WTC11 (cell line): ENCODE measurements around the gene COL5A1. TPM values are rescaled to one million over a fixed set of nuclear protein-coding genes. Genes with fewer than 3 reads are reported as not detected.

ENCODE experiments used
- ATAC-seq: fragments of 200-7000 bp; cut with Tn5 transposase; 2 replicates; pipeline ENCODE4 v1.10.0; 2021; ENCODE audit warnings: mild to moderate bottlenecking, moderate library complexity
- CTCF ChIA-PET: fragments of 300-600 bp; sonication (Branson Sonifier 250); formaldehyde crosslinking; loops from one replicate; lab custom pipeline; 2021; ENCODE audit warnings: antibody characterized with exemption; lab: Charles Lee
- POLR2A ChIA-PET: fragments of 350-600 bp; sonication (Branson Sonifier 250); formaldehyde crosslinking; loops from one replicate; lab custom pipeline; 2021; ENCODE audit warnings: antibody characterized with exemption; lab: Charles Lee
- DNase-seq: peaks from one replicate; pipeline ENCODE4 v3.0.0; 2021; ENCODE audit warnings: low spot score
- H3K27ac Mint-ChIP-seq: 2 replicates; pipeline ENCODE4 v1.8.0; 2021; ENCODE audit warnings: mixed read lengths
- H3K27me3 Mint-ChIP-seq: 2 replicates; pipeline ENCODE4 v1.8.0; 2021; ENCODE audit warnings: low read depth, mild to moderate bottlenecking, moderate library complexity, mixed read lengths
- H3K36me3 Mint-ChIP-seq: 2 replicates; pipeline ENCODE4 v1.8.0; 2021; ENCODE audit warnings: mixed read lengths
- H3K4me1 Mint-ChIP-seq: 2 replicates; pipeline ENCODE4 v1.8.0; 2022; ENCODE audit warnings: mixed read lengths
- H3K4me3 Mint-ChIP-seq: 2 replicates; pipeline ENCODE4 v1.8.0; 2021; ENCODE audit warnings: mild to moderate bottlenecking, moderate library complexity, mixed read lengths
- H3K9me3 Mint-ChIP-seq: 2 replicates; pipeline ENCODE4 v1.8.0; 2021; ENCODE audit warnings: mixed read lengths
- AR ChIP-seq: fragments of 250-450 bp; sonication (Bioruptor Pico); IDR thresholded peaks from 2 replicates; pipeline ENCODE4 v1.9.0; 2021; ENCODE audit warnings: mild to moderate bottlenecking
- JAZF1 ChIP-seq: fragments of 250-450 bp; sonication (Bioruptor Pico); IDR thresholded peaks from 2 replicates; pipeline ENCODE4 v1.9.0; 2021; ENCODE audit warnings: moderate library complexity, mild to moderate bottlenecking, inconsistent platforms
- JUN ChIP-seq: sonication (generic); formaldehyde crosslinking; IDR thresholded peaks from 2 replicates; pipeline ENCODE4 v1.8.0; 2023; ENCODE audit warnings: mild to moderate bottlenecking, missing genetic modification reagents
- MAX ChIP-seq: sonication (generic); formaldehyde crosslinking; IDR thresholded peaks from 2 replicates; pipeline ENCODE4 v1.8.0; 2022; ENCODE audit warnings: mild to moderate bottlenecking, missing genetic modification reagents
- MXD4 ChIP-seq: fragments of 250-450 bp; sonication (Bioruptor Pico); IDR thresholded peaks from 2 replicates; pipeline ENCODE4 v1.8.0; 2021; ENCODE audit warnings: mild to moderate bottlenecking, moderate library complexity, borderline replicate concordance
- NFATC4 ChIP-seq: fragments of 250-450 bp; sonication (Bioruptor Pico); IDR thresholded peaks from 2 replicates; pipeline ENCODE4 v1.9.0; 2021; ENCODE audit warnings: mild to moderate bottlenecking
- NFYB ChIP-seq: sonication (generic); formaldehyde crosslinking; conservative IDR thresholded peaks from 2 replicates; pipeline ENCODE4 v1.8.0; 2022; ENCODE audit warnings: low read depth, missing genetic modification reagents
- RELA ChIP-seq: sonication (generic); formaldehyde crosslinking; IDR thresholded peaks from 2 replicates; pipeline ENCODE4 v1.8.1; 2022; ENCODE audit warnings: missing genetic modification reagents, mild to moderate bottlenecking, borderline replicate concordance
- RORB ChIP-seq: fragments of 250-450 bp; sonication (Bioruptor Pico); IDR thresholded peaks from 2 replicates; pipeline ENCODE4 v1.9.0; 2021; ENCODE audit warnings: mild to moderate bottlenecking
- SP1 ChIP-seq: sonication (generic); formaldehyde crosslinking; conservative IDR thresholded peaks from 2 replicates; pipeline ENCODE4 v1.8.1; 2022; ENCODE audit warnings: missing genetic modification reagents
- ZBTB43 ChIP-seq: sonication (generic); formaldehyde crosslinking; IDR thresholded peaks from 2 replicates; pipeline ENCODE4 v1.8.1; 2023; ENCODE audit warnings: mild to moderate bottlenecking, missing genetic modification reagents
- ZNF263 ChIP-seq: sonication (generic); formaldehyde crosslinking; IDR thresholded peaks from 2 replicates; pipeline ENCODE4 v1.8.1; 2022; ENCODE audit warnings: low read depth, mild to moderate bottlenecking, moderate library complexity, missing genetic modification reagents
- ZNF317 ChIP-seq: sonication (generic); formaldehyde crosslinking; IDR thresholded peaks from 2 replicates; pipeline ENCODE4 v1.8.1; 2023; ENCODE audit warnings: low read depth, mild to moderate bottlenecking, moderate library complexity, missing genetic modification reagents, borderline replicate concordance
- ZNF423 ChIP-seq: fragments of 250-450 bp; sonication (Bioruptor Pico); IDR thresholded peaks from 2 replicates; pipeline ENCODE4 v2.1.2; 2022; ENCODE audit warnings: mild to moderate bottlenecking, moderate library complexity
- total RNA-seq: library from RNA; stranded (reverse); gene quantifications from 3 replicates; pipeline ENCODE4 v1.2.3, GENCODE V29; 2021
- TF ChIP-seq, protein P1 (sequence below): sonication (generic); formaldehyde crosslinking; IDR thresholded peaks from 2 replicates; pipeline ENCODE4 v1.8.1; 2022; ENCODE audit warnings: mild to moderate bottlenecking, missing genetic modification reagents, moderate library complexity, borderline replicate concordance
- TF ChIP-seq, protein P2 (sequence below): sonication (generic); formaldehyde crosslinking; IDR thresholded peaks from 2 replicates; pipeline ENCODE4 v1.8.1; 2022; ENCODE audit warnings: missing genetic modification reagents, borderline replicate concordance

The COL5A1 gene
- total RNA-seq, 1 experiment from 2014 or later = 13.5 TPM

GRCh38 chr9:134611046-134611445 is 30.6 kb upstream of the COL5A1 start (continued):
- TF ChIP-seq MAX (CRISPR knock-in tag) = no peak

DNA sequence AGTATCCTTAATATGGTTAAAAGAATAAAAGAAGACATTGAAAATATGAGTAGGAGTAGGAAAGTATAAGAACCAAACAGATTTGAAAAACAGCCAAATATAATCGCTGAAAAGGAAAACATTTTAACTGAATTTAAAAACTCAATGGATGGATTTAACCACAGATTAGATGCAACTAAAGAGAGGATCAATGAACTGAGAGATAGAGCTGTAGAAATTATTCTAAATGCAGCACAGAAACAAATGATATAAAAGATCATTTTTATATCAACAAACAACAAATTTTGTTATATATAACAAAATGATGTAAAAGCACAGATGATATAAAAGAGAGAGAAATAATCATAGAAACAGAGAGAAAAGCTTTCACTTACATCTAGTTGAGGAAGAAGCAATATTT is 29.3 kb upstream of the COL5A1 start:
- H3K27me3 Mint-ChIP-seq = peaks cover 11% of the 10 kb centered on the region
- no peak overlapping the region for H3K4me3 Mint-ChIP-seq
- peaks cover 24% of the 10 kb centered on the region for H3K36me3 Mint-ChIP-seq
- ATAC-seq (no peak), DNase-seq (no peak)
- ChIA-PET CTCF (no interaction called here), POLR2A (no interaction called here)
- TF ChIP-seq MXD4 (CRISPR knock-in tag) (no peak), SP1 (CRISPR knock-in tag) (no peak), RORB (no peak), JUN (CRISPR knock-in tag) (no peak), NFATC4 (CRISPR knock-in tag) (no peak), ZBTB43 (CRISPR knock-in tag) (no peak), AR (CRISPR knock-in tag) (no peak), RELA (CRISPR knock-in tag) (no peak), NFYB (CRISPR knock-in tag) (no peak), ZNF423 (CRISPR knock-in tag) (no peak), ZNF263 (no peak)
- TF ChIP-seq, protein P1, sequence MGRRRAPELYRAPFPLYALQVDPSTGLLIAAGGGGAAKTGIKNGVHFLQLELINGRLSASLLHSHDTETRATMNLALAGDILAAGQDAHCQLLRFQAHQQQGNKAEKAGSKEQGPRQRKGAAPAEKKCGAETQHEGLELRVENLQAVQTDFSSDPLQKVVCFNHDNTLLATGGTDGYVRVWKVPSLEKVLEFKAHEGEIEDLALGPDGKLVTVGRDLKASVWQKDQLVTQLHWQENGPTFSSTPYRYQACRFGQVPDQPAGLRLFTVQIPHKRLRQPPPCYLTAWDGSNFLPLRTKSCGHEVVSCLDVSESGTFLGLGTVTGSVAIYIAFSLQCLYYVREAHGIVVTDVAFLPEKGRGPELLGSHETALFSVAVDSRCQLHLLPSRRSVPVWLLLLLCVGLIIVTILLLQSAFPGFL (CRISPR knock-in tag) = no peak
- TF ChIP-seq, protein P2, sequence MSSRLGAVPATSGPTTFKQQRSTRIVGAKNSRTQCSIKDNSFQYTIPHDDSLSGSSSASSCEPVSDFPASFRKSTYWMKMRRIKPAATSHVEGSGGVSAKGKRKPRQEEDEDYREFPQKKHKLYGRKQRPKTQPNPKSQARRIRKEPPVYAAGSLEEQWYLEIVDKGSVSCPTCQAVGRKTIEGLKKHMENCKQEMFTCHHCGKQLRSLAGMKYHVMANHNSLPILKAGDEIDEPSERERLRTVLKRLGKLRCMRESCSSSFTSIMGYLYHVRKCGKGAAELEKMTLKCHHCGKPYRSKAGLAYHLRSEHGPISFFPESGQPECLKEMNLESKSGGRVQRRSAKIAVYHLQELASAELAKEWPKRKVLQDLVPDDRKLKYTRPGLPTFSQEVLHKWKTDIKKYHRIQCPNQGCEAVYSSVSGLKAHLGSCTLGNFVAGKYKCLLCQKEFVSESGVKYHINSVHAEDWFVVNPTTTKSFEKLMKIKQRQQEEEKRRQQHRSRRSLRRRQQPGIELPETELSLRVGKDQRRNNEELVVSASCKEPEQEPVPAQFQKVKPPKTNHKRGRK = no peak
- no peak overlapping the region for H3K27ac Mint-ChIP-seq
- H3K9me3 Mint-ChIP-seq = peaks cover 46% of the 10 kb centered on the region
- H3K4me1 Mint-ChIP-seq = no peaks in the 10 kb centered on the region

DNA sequence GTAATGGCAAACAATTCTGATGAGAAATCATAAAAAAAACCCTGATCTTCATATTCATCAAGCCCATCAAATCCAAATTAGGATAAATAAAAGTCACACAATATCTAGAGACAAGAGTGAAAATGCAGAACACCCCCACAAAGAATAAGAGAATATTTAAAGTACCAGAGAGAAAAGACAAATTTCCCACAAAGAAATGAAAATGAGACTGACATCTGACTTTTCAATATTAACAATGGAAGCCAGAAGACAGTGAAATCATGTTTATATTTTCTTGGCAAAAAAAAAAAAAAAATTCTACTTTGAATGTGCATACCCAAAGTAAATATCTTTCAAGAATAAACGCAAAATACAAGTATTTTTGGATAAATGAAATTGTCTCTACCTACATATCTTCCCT is 28.9 kb upstream of the COL5A1 start:
- H3K4me1 Mint-ChIP-seq = no peaks in the 10 kb centered on the region
- TF ChIP-seq NFATC4 (CRISPR knock-in tag) = no peak
- no peak for TF ChIP-seq JAZF1
- TF ChIP-seq ZNF317 (CRISPR knock-in tag) = peak; percentile 61; the same call in 1 of the 2 replicates
- POLR2A ChIA-PET = no interaction called here
- peaks cover 46% of the 10 kb centered on the region for H3K9me3 Mint-ChIP-seq
- H3K4me3 Mint-ChIP-seq = no peak overlapping the region
- peaks cover 11% of the 10 kb centered on the region for H3K27me3 Mint-ChIP-seq
- DNase-seq (no peak), ATAC-seq (no peak)
- no peak overlapping the region for H3K27ac Mint-ChIP-seq
- H3K36me3 Mint-ChIP-seq = peaks cover 24% of the 10 kb centered on the region
- CTCF ChIA-PET = no interaction called here
